ENCODE data around the gene SLC37A3. TPM values are rescaled to one million over a fixed set of nuclear protein-coding genes. Genes with fewer than 3 reads are reported as not detected.
A peak's percentile ranks its signal among the peaks of the same experiment; 100 is the strongest.

The SLC37A3 gene
- total and polyA plus RNA-seq, 2 donors (not counting 3 experiments of a cell fraction or from before 2014, with no cell fraction given): 32.7 to 59.7 TPM

DNA sequence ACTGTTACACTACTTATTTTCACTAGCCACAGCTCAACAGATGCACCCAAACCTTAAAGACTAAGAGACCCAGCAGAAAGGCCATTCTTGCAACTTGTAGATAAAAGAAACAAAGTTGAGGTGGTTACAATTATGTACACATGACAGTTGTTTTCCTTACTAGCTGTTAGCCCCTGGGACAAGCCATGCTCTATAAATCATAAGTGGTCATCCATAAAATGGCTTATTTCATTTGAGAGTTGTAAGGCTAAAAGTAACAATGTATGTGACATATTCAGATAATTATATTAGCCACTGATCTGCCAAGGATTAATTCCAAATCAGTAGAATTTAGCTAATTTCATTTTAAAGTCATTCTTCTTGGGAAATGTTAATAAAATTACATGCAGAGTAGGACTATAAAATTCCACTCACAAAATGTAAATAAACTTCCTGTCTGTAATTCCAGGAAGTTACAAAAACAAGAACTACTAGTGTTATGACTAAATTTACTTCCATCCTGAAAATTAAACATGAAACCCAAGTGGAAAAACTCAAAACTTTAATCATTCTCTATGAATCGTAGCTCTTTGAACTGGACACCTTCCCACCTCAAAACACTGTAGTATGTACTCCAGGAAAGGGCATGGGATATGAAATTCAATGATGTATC, 13.3 kb downstream of the SLC37A3 start:
- H3K27me3 ChIP-seq (ENCODE audit: control insufficient read depth in 2 of 2, insufficient read depth in 2 of 2, low read length in 2 of 2): no peaks in the 10 kb centered on the region
- peaks cover 32% of the 10 kb centered on the region for H3K79me2 ChIP-seq (ENCODE audit: control insufficient read depth, insufficient read depth, low read length)
- ChIA-PET CTCF (interaction anchor here (1.0 to 2.0 kb wide), 7 partner anchors 9 to 42 kb away, joined by 3 to 8 read pairs (median 3); no protein-coding TSS in a partner anchor), POLR2A (no interaction called here)
- H3K4me1 ChIP-seq (ENCODE audit: control insufficient read depth, extremely low read depth, insufficient read depth, low read length): peaks cover 9% of the 10 kb centered on the region
- H3K9me1 ChIP-seq (replicated peaks; ENCODE audit: control insufficient read depth, extremely low read depth, insufficient read depth, low read length): no peaks in the 10 kb centered on the region
- BruUV-seq (replicated peaks): no TSS peak
- DNase-seq (ENCODE audit: low read depth, low spot score) (peak; percentile 32), FAIRE-seq (peak; percentile 52)
- no peak overlapping the region for H3K9ac ChIP-seq (replicated peaks; ENCODE audit: extremely low read depth, insufficient read depth, low read length)
- H4K20me1 ChIP-seq (replicated peaks; ENCODE audit: control insufficient read depth, extremely low read depth, insufficient read depth, low read length): no peaks in the 10 kb centered on the region
- dilution Hi-C loops (cut with MboI; ENCODE audit: extremely low pct_ligation_motif_present, low sequenced_read_pairs) (no loop called here), intact Hi-C loops (cut with micrococcal nuclease) (no loop called here)
- TF ChIP-seq JUN (IDR thresholded peaks at IDR 0.05; ENCODE audit: borderline replicate concordance, insufficient read depth, insufficient read length, low read depth) (no peak), FOS (IDR thresholded peaks at IDR 0.05; ENCODE audit: borderline replicate concordance, insufficient read depth, low read length) (peak; percentile 19)
- TF ChIP-seq, protein P1, sequence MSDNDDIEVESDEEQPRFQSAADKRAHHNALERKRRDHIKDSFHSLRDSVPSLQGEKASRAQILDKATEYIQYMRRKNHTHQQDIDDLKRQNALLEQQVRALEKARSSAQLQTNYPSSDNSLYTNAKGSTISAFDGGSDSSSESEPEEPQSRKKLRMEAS (IDR thresholded peaks at IDR 0.05; ENCODE audit: insufficient read depth, insufficient read length): no peak
- peaks cover 0 to 8% of the 10 kb centered on the region in 2 experiments for H3K36me3 ChIP-seq (ENCODE audit: control insufficient read depth in 2 of 2, extremely low read depth in 1 of 2, insufficient read depth in 2 of 2, low read length in 2 of 2)
- peak overlapping the region; percentile 44 for H3K4me2 ChIP-seq (ENCODE audit: insufficient read depth, low read length)
- no peaks in the 10 kb centered on the region for H3K9me3 ChIP-seq (replicated peaks; ENCODE audit: control insufficient read depth, insufficient read depth, low read length)
- no peak overlapping the region for H2AFZ ChIP-seq (ENCODE audit: low read depth, low read length)
- no peak overlapping the region for H3K4me3 ChIP-seq (replicated peaks in 1 of 3; ENCODE audit: insufficient read depth in 1 of 3, low read depth in 1 of 3, low read length in 3 of 3)
- H3K27ac ChIP-seq (ENCODE audit: insufficient read depth, low read depth, low read length): no peak overlapping the region

- peaks cover 9% of the 10 kb centered on the region for H3K4me1 ChIP-seq (ENCODE audit: control insufficient read depth, extremely low read depth, insufficient read depth, low read length)
- H3K9me3 ChIP-seq (replicated peaks; ENCODE audit: control insufficient read depth, insufficient read depth, low read length): no peaks in the 10 kb centered on the region
- dilution Hi-C loops (cut with MboI; ENCODE audit: extremely low pct_ligation_motif_present, low sequenced_read_pairs) (no loop called here), intact Hi-C loops (cut with micrococcal nuclease) (no loop called here)
- FAIRE-seq (no peak), DNase-seq (ENCODE audit: low read depth, low spot score) (no peak)
- no peak overlapping the region for H3K4me3 ChIP-seq (replicated peaks in 1 of 3; ENCODE audit: insufficient read depth in 1 of 3, low read depth in 1 of 3, low read length in 3 of 3)
- H3K4me2 ChIP-seq (ENCODE audit: insufficient read depth, low read length): no peak overlapping the region
- ChIA-PET CTCF (interaction anchor here (1.1 to 2.0 kb wide), 2 partner anchors 11 to 41 kb away, joined by 3 to 8 read pairs; no protein-coding TSS in a partner anchor), POLR2A (no interaction called here)
- BruUV-seq (replicated peaks): no TSS peak
- H2AFZ ChIP-seq (ENCODE audit: low read depth, low read length): no peak overlapping the region
- no peak overlapping the region for H3K27ac ChIP-seq (ENCODE audit: insufficient read depth, low read depth, low read length)
- TF ChIP-seq JUN (IDR thresholded peaks at IDR 0.05; ENCODE audit: borderline replicate concordance, insufficient read depth, insufficient read length, low read depth) (no peak), GATA2 (IDR thresholded peaks at IDR 0.05; ENCODE audit: insufficient read depth, insufficient read length, low read depth, low read length) (no peak), POLR2A (IDR thresholded peaks at IDR 0.05; ENCODE audit: low read depth, low read length) (no peak), FOS (IDR thresholded peaks at IDR 0.05; ENCODE audit: borderline replicate concordance, insufficient read depth, low read length) (no peak), POLR2AphosphoS5 (IDR thresholded peaks at IDR 0.05; ENCODE audit: insufficient read depth, low read depth, low read length) (no peak), MYC (IDR thresholded peaks at IDR 0.05; ENCODE audit: low read depth, low read length) (no peak), EZH2 (IDR thresholded peaks at IDR 0.05; ENCODE audit: borderline replicate concordance, low read depth, low read length, severe bottlenecking) (no peak)
- TF ChIP-seq, protein P2, sequence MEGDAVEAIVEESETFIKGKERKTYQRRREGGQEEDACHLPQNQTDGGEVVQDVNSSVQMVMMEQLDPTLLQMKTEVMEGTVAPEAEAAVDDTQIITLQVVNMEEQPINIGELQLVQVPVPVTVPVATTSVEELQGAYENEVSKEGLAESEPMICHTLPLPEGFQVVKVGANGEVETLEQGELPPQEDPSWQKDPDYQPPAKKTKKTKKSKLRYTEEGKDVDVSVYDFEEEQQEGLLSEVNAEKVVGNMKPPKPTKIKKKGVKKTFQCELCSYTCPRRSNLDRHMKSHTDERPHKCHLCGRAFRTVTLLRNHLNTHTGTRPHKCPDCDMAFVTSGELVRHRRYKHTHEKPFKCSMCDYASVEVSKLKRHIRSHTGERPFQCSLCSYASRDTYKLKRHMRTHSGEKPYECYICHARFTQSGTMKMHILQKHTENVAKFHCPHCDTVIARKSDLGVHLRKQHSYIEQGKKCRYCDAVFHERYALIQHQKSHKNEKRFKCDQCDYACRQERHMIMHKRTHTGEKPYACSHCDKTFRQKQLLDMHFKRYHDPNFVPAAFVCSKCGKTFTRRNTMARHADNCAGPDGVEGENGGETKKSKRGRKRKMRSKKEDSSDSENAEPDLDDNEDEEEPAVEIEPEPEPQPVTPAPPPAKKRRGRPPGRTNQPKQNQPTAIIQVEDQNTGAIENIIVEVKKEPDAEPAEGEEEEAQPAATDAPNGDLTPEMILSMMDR (IDR thresholded peaks at IDR 0.05; ENCODE audit: extremely low read depth in 1 of 2, insufficient read depth in 1 of 2, low read depth in 1 of 2, low read length in 2 of 2): no peak
- TF ChIP-seq, protein P1 (IDR thresholded peaks at IDR 0.05; ENCODE audit: insufficient read depth, insufficient read length): no peak
- H3K36me3 ChIP-seq (ENCODE audit: control insufficient read depth in 2 of 2, extremely low read depth in 1 of 2, insufficient read depth in 2 of 2, low read length in 2 of 2): peaks cover 0 to 9% of the 10 kb centered on the region in 2 experiments
- no peaks in the 10 kb centered on the region for H4K20me1 ChIP-seq (replicated peaks; ENCODE audit: control insufficient read depth, extremely low read depth, insufficient read depth, low read length)
- H3K9me1 ChIP-seq (replicated peaks; ENCODE audit: control insufficient read depth, extremely low read depth, insufficient read depth, low read length): no peaks in the 10 kb centered on the region
- H3K79me2 ChIP-seq (ENCODE audit: control insufficient read depth, insufficient read depth, low read length): peaks cover 27% of the 10 kb centered on the region
- H3K9ac ChIP-seq (replicated peaks; ENCODE audit: extremely low read depth, insufficient read depth, low read length): no peak overlapping the region
- no peaks in the 10 kb centered on the region for H3K27me3 ChIP-seq (ENCODE audit: control insufficient read depth in 2 of 2, insufficient read depth in 2 of 2, low read length in 2 of 2)
These were observed 14.2 kb downstream of the SLC37A3 start for GRCh38 chr7:140383954-140384713.
